ENCODE data around the gene MDK.

MDK gene

GRCh38 chr11:46381048-46381818 lies at the start of gene MDK:
MDK (plus strand) TSS chr11:46381669; CDS start chr11:46382058, 389 bp downstream.
- peak; percentile 31 for ATAC-seq
- TF ChIP-seq PATZ1 (CRISPR knock-in tag; IDR thresholded peaks at IDR 0.05; ENCODE audit: borderline replicate concordance) (peak; percentile 58), ESRRG (CRISPR knock-in tag; IDR thresholded peaks at IDR 0.05) (no peak), TSHZ2 (CRISPR knock-in tag; IDR thresholded peaks at IDR 0.05) (no peak), ZNF8 (CRISPR knock-in tag; IDR thresholded peaks at IDR 0.05) (peak; percentile 6; the same call in 1 of the 2 replicates), BACH2 (CRISPR knock-in tag; IDR thresholded peaks at IDR 0.05; ENCODE audit: borderline replicate concordance) (no peak), GLIS3 (CRISPR knock-in tag; IDR thresholded peaks at IDR 0.05) (no peak)

DNA sequence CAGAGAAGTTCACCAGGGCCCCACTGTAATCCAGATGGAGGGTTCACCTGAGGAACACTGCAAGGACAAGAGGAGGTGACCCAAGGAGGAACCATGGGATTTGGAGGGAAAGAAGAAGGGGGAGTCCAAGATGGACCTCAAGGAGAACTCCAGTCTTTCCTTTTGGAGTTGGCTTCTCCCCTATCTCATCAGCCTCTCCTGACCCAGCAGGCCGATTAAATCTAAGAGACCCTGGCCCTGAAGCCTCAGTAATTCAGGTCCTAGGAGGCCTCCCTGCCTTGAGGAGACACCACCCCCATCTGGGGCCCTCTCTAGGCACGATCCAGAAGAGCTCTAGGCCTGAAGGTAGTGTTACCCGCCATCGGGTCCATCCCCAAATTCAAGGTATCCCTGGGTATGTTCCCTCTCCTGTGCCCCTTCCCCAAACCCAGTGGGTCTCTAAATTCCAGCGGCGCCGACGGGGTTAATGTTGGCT lies 49.3 kb upstream of the MDK start:
- no peak for TF ChIP-seq BACH2 (CRISPR knock-in tag; IDR thresholded peaks at IDR 0.05; ENCODE audit: borderline replicate concordance)
- TF ChIP-seq ARNTL (CRISPR knock-in tag; IDR thresholded peaks at IDR 0.05; ENCODE audit: borderline replicate concordance, low read depth), result no peak
- TF ChIP-seq SNAI2 (CRISPR knock-in tag; IDR thresholded peaks at IDR 0.05), result no peak
- TF ChIP-seq CSRNP3 (CRISPR knock-in tag; IDR thresholded peaks at IDR 0.05), result no peak
- no peak for TF ChIP-seq ZNF565 (CRISPR knock-in tag; conservative IDR thresholded peaks at IDR 0.05; ENCODE audit: low read depth)
- no peak for TF ChIP-seq ISL1 (CRISPR knock-in tag; IDR thresholded peaks at IDR 0.05)
- no peak for TF ChIP-seq CREB5 (CRISPR knock-in tag; IDR thresholded peaks at IDR 0.05; ENCODE audit: low read depth)
- TF ChIP-seq POU6F1 (CRISPR knock-in tag; IDR thresholded peaks at IDR 0.05; ENCODE audit: borderline replicate concordance, low read depth), result no peak
- TF ChIP-seq GLIS3 (CRISPR knock-in tag; IDR thresholded peaks at IDR 0.05), result no peak
- TF ChIP-seq PATZ1 (CRISPR knock-in tag; IDR thresholded peaks at IDR 0.05; ENCODE audit: borderline replicate concordance), result no peak
- TF ChIP-seq TOX (CRISPR knock-in tag; IDR thresholded peaks at IDR 0.05; ENCODE audit: borderline replicate concordance), result no peak
- no peak for ATAC-seq

GRCh38 chr11:46332568-46333393 lies 48.7 kb upstream of the MDK start:
- peak; percentile 42 for ATAC-seq
- TF ChIP-seq CREB5 (CRISPR knock-in tag; IDR thresholded peaks at IDR 0.05; ENCODE audit: low read depth), result no peak
- no peak for TF ChIP-seq ISL1 (CRISPR knock-in tag; IDR thresholded peaks at IDR 0.05)
- TF ChIP-seq ZNF565 (CRISPR knock-in tag; conservative IDR thresholded peaks at IDR 0.05; ENCODE audit: low read depth), result no peak
- TF ChIP-seq CSDC2 (CRISPR knock-in tag; IDR thresholded peaks at IDR 0.05), result no peak
- no peak for TF ChIP-seq ZFP30 (CRISPR knock-in tag; IDR thresholded peaks at IDR 0.05)
- TF ChIP-seq OSR1 (CRISPR knock-in tag; IDR thresholded peaks at IDR 0.05), result no peak
- no peak for TF ChIP-seq PATZ1 (CRISPR knock-in tag; IDR thresholded peaks at IDR 0.05; ENCODE audit: borderline replicate concordance)
- no peak for TF ChIP-seq TOX (CRISPR knock-in tag; IDR thresholded peaks at IDR 0.05; ENCODE audit: borderline replicate concordance)
- TF ChIP-seq ZNF70 (CRISPR knock-in tag; IDR thresholded peaks at IDR 0.05), result no peak
- TF ChIP-seq ARNTL (CRISPR knock-in tag; IDR thresholded peaks at IDR 0.05; ENCODE audit: borderline replicate concordance, low read depth), result no peak
